Naive thymus-derived CD4-positive, alpha-beta T cell (primary cell): Measurements from ENCODE around the gene SHISAL2A. TPM values are rescaled to one million over a fixed set of nuclear protein-coding genes. Genes with fewer than 3 reads are reported as not detected.

Source experiments
- ATAC-seq: fragments of 150-1000 bp; cut with Tn5 transposase; 2 replicates; pipeline ENCODE4 v1.10.0; 2021; ENCODE audit warnings: mild to moderate bottlenecking, moderate library complexity
- CTCF ChIA-PET: fragments of 350-600 bp; sonication (Branson Sonifier 250); formaldehyde crosslinking; loops from one replicate; lab custom pipeline; 2021; ENCODE audit warnings: antibody characterized with exemption; lab: Charles Lee
- POLR2A ChIA-PET: fragments of 350-600 bp; sonication (Branson Sonifier 250); formaldehyde crosslinking; loops from one replicate; lab custom pipeline; 2021; ENCODE audit warnings: antibody characterized with exemption, inconsistent platforms; lab: Charles Lee
- DNase-seq, 9 donors: peaks; one replicate each; pipeline versions ENCODE4 v3.0.0 to v3.0.0-alpha.2; 2020 to 2022; ENCODE audit warnings: mixed read lengths in 1 of 9
- H3K27ac ChIP-seq: one replicate; pipeline ENCODE4 v1.7.0; 2013; ENCODE audit warnings: mild to moderate bottlenecking, low read depth, low read length, moderate library complexity
- H3K27me3 ChIP-seq, 2 donors: one replicate each; pipeline ENCODE4 v1.7.0; 2013; ENCODE audit warnings: low read length in 2 of 2, mild to moderate bottlenecking in 2 of 2, moderate library complexity in 2 of 2; ENCODE audit not compliant: control insufficient read depth in 2 of 2, insufficient read depth in 2 of 2
- H3K36me3 ChIP-seq, 3 experiments: 1 replicate in 2 of 3; 2 replicates in 1 of 3; pipeline ENCODE4 v1.7.0; 2013; ENCODE audit warnings: low read length in 3 of 3, mild to moderate bottlenecking in 3 of 3, moderate library complexity in 1 of 3; ENCODE audit not compliant: insufficient read depth in 3 of 3, control insufficient read depth in 2 of 3
- H3K4me1 ChIP-seq, 2 donors: one replicate each; pipeline ENCODE4 v1.7.0; 2013; ENCODE audit warnings: low read length in 2 of 2, mild to moderate bottlenecking in 2 of 2, moderate library complexity in 1 of 2; ENCODE audit not compliant: control insufficient read depth in 2 of 2, insufficient read depth in 2 of 2
- H3K4me3 ChIP-seq: 2 replicates; pipeline ENCODE4 v1.7.0; 2013; ENCODE audit warnings: mild to moderate bottlenecking, low read length
- H3K9me3 ChIP-seq, 3 experiments: 1 replicate in 2 of 3; 2 replicates in 1 of 3; pipeline ENCODE4 v1.7.0; 2013; ENCODE audit warnings: low read length in 3 of 3; ENCODE audit not compliant: control insufficient read depth in 2 of 3
- H3K27ac Mint-ChIP-seq, 9 donors: one replicate each; pipeline ENCODE4 v1.8.0; 2020 to 2022; ENCODE audit warnings: mixed read lengths in 9 of 9, mild to moderate bottlenecking in 8 of 9, moderate library complexity in 5 of 9, inconsistent platforms in 2 of 9
- H3K27me3 Mint-ChIP-seq, 5 donors: one replicate each; pipeline ENCODE4 v1.8.0; 2021 to 2022; ENCODE audit warnings: mixed read lengths in 5 of 5, mild to moderate bottlenecking in 1 of 5
- H3K36me3 Mint-ChIP-seq, 5 donors: one replicate each; pipeline ENCODE4 v1.8.0; 2020 to 2022; ENCODE audit warnings: mixed read lengths in 5 of 5, mild to moderate bottlenecking in 3 of 5, inconsistent platforms in 1 of 5
- H3K4me1 Mint-ChIP-seq, 7 donors: one replicate each; pipeline ENCODE4 v1.8.0; 2020 to 2022; ENCODE audit warnings: mixed read lengths in 7 of 7, mild to moderate bottlenecking in 3 of 7, inconsistent platforms in 1 of 7
- H3K4me3 Mint-ChIP-seq, 10 donors: one replicate each; pipeline ENCODE4 v1.8.0; 2020 to 2022; ENCODE audit warnings: mild to moderate bottlenecking in 10 of 10, mixed read lengths in 10 of 10, moderate library complexity in 6 of 10, inconsistent platforms in 2 of 10
- H3K9me3 Mint-ChIP-seq, 11 donors: one replicate each; pipeline ENCODE4 v1.8.0; 2020 to 2022; ENCODE audit warnings: mixed read lengths in 11 of 11, mild to moderate bottlenecking in 4 of 11, inconsistent platforms in 1 of 11, moderate library complexity in 1 of 11
- intact Hi-C, 2 donors: fragments of 100-400 bp; cut with micrococcal nuclease; formaldehyde crosslinking; loops; one replicate each; pipeline ENCODE4 v1.15.1; 2023
- polyA plus RNA-seq, 2 donors: library from polyadenylated mRNA; unstranded; fragments of 300-500 nt; fragmentation: Illumina TruSeq; gene quantifications; one replicate each; pipeline ENCODE4 v1.2.3, GENCODE V29; 2021
- total RNA-seq, 6 experiments: library from RNA in 5 of 6; stranded (reverse) in 5 of 6; gene quantifications; 1 replicate in 5 of 6; 2 replicates in 1 of 6; pipeline ENCODE4 v1.2.3 and lab custom pipeline; 2021 to 2026

The SHISAL2A gene
- total RNA-seq (10 to 100 TPM; 12.0 to 87.1 (median 49.8) TPM), polyA plus RNA-seq (1 to 10 TPM; 6.8 to 6.9 TPM), total RNA-seq (lab: John Stamatoyannopoulos, UW) (29.6 reads per million, percentile 59 among the genes with 10 or more reads in this experiment)

DNA sequence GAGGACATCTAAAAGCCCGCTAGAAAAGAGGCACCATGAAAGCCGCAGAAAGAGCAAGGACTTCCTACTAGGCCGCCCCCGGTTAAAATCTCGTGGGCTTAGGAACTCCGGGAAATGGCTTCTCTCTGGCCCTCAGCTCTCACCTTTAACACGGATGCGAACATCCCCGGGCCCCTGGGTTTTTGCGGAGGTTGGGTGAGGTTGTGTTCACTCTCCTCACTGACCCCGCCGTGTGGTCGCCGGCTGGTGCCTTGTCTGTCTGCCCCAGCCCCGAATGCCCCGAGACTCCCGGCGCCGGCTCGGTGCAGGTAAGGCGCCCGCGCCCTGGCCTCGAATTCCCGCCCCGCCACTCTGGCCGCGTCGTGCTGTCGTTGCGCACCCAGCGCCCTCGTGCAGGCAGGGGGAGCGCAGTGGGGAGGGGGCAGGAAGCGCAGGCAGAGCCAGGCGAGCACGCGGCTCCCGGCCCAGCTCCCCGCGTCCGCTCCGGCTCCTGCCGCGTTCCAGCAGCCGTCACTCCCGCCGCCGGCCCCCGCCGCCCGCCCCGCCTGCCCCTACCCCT, at the start of gene SHISAL2A:
SHISAL2A (plus strand) TSS at position 437 of the 559 bp plus-strand sequence. CDS start 326 bp downstream, outside the sequence.
- H3K36me3 Mint-ChIP-seq, result peaks cover 0 to 28% (median 0%) of the 10 kb centered on the region in 5 donors
- H3K9me3 Mint-ChIP-seq, result peaks cover 0 to 2% (median 0%) of the 10 kb centered on the region in 11 donors
- DNase-seq, result peak; percentile 53 to 79 (median 74)
- intact Hi-C loops, result loop anchor here in 1 of 2 donors (1.0 to 10.0 kb wide), 3 partner anchors 30 to 578 kb away; partner anchors contain the start of genes BTF3L4, ECHDC2, SCP2 and TXNDC12
- H3K27ac ChIP-seq, result peak within 1 kb of the TSS; percentile 88
- peak within 1 kb of the TSS; percentile 92 to 99 (median 99) for H3K27ac Mint-ChIP-seq
- peaks cover 38 to 73% (median 66%) of the 10 kb centered on the region in 7 donors for H3K4me1 Mint-ChIP-seq
- H3K27me3 ChIP-seq, result no peaks in the 10 kb centered on the region
- ChIA-PET POLR2A (interaction anchor here (0.6 to 10.3 kb wide), 22 partner anchors 11 to 490 kb away, joined by 3 to 104 read pairs (median 5); partner anchors contain the start of genes GPX7 and TUT4), CTCF (interaction anchor here (0.9 to 1.9 kb wide), 3 partner anchors 9 to 65 kb away, joined by 3 to 6 read pairs (median 3); partner anchors contain the start of gene GPX7)
- H3K4me3 Mint-ChIP-seq, result peak within 1 kb of the TSS; percentile 83 to 99 (median 92)
- no peaks in the 10 kb centered on the region for H3K36me3 ChIP-seq
- H3K4me1 ChIP-seq, result peaks cover 50 to 52% of the 10 kb centered on the region in 2 donors
- peaks cover 0 to 12% (median 0%) of the 10 kb centered on the region in 5 donors for H3K27me3 Mint-ChIP-seq
- ATAC-seq, result peak; percentile 57
- no peaks in the 10 kb centered on the region for H3K9me3 ChIP-seq
- H3K4me3 ChIP-seq, result peak within 1 kb of the TSS; percentile 65

DNA sequence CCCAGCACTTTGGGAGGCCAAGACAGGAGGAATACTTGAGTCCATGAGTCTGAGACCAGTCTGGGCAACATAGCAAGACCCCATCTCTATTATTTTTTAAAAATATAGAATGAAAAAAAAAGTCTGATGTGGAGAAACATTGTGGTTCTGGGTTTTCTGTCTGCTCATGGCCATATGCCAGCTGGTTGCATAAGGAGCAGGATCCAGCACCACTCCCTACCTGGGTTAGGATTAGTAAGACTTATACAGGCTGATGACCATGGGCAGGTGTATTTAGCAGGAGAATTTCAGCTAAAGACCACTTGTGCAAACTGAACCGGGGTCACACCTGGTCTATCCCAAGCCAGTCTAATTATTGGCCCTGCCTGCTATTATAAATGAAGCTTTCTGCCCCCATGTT, 47.5 kb upstream of the SHISAL2A start:
- Histone ChIP-seq H3K27me3 (no peaks in the 10 kb centered on the region), H3K9me3 (no peaks in the 10 kb centered on the region), H3K36me3 (no peaks in the 10 kb centered on the region), H3K4me1 (no peaks in the 10 kb centered on the region), H3K27ac (no peak overlapping the region), H3K4me3 (no peak overlapping the region)
- Mint-ChIP-seq H3K27ac (no peak overlapping the region), H3K4me1 (peaks cover 0 to 4% (median 0%) of the 10 kb centered on the region in 7 donors), H3K9me3 (no peaks in the 10 kb centered on the region), H3K4me3 (no peak overlapping the region), H3K36me3 (no peaks in the 10 kb centered on the region), H3K27me3 (peaks cover 0 to 24% (median 0%) of the 10 kb centered on the region in 5 donors)
- POLR2A ChIA-PET, result interaction anchor here (1.1 kb wide), 1 partner anchor 14 kb away, joined by 7 read pairs; no protein-coding TSS in a partner anchor
- CTCF ChIA-PET, result no interaction called here
- ATAC-seq (no peak), DNase-seq (no peak)
- intact Hi-C loops, result no loop called here

DNA sequence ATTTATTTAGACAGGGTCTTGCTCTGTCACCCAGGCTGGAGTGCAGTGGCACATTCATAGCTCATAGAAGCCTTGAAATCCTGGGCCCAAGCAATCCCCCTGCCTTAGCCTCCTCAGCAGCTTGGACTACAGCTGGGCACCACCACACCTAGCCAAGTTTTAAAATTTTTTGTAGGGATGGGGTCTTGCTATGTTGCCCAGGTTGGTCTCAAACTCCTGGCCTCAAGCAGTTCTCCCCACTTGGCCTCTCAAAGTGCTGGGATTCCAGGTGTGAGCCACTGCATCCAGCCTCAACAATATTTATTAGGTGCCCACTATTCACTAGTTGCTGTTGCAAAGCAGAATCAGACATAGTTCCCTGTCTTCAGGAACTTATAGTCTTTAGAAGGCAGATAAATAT, 44.9 kb upstream of the SHISAL2A start:
- ATAC-seq (no peak), DNase-seq (no peak)
- H3K4me3 Mint-ChIP-seq, result no peak overlapping the region
- no peaks in the 10 kb centered on the region for H3K9me3 Mint-ChIP-seq
- intact Hi-C loops, result no loop called here
- Histone ChIP-seq H3K4me1 (no peaks in the 10 kb centered on the region), H3K27me3 (no peaks in the 10 kb centered on the region), H3K27ac (no peak overlapping the region), H3K9me3 (no peaks in the 10 kb centered on the region), H3K36me3 (no peaks in the 10 kb centered on the region), H3K4me3 (no peak overlapping the region)
- ChIA-PET POLR2A (no interaction called here), CTCF (no interaction called here)
- peaks cover 0 to 3% (median 0%) of the 10 kb centered on the region in 7 donors for H3K4me1 Mint-ChIP-seq
- H3K27me3 Mint-ChIP-seq, result peaks cover 0 to 16% (median 0%) of the 10 kb centered on the region in 5 donors
- no peak overlapping the region for H3K27ac Mint-ChIP-seq
- no peaks in the 10 kb centered on the region for H3K36me3 Mint-ChIP-seq

DNA sequence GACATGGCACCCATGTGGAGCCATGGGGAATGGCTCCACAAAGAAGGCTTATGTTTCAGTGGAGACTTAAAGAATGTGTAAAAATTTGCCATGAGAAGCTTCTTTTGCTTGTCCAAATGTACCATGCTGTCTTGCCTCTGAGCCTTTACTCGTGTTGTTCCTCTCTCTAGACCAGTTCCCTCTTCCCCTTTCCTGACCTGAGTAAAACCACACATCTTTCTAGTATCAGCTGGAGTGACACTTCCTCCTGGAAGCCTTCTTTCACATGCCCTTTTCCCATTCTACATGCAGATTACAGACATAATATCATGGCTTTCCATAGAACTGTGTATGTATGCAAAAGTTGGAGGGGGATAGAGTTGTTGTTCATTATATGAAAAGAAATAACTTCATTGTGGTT, 44.4 kb upstream of the SHISAL2A start:
- no peak overlapping the region for H3K4me3 Mint-ChIP-seq
- no peaks in the 10 kb centered on the region for H3K36me3 Mint-ChIP-seq
- Histone ChIP-seq H3K4me1 (no peaks in the 10 kb centered on the region), H3K4me3 (no peak overlapping the region), H3K27ac (no peak overlapping the region), H3K36me3 (no peaks in the 10 kb centered on the region), H3K9me3 (no peaks in the 10 kb centered on the region), H3K27me3 (no peaks in the 10 kb centered on the region)
- H3K27me3 Mint-ChIP-seq, result peaks cover 0 to 15% (median 0%) of the 10 kb centered on the region in 5 donors
- H3K27ac Mint-ChIP-seq, result no peak overlapping the region
- ChIA-PET POLR2A (no interaction called here), CTCF (no interaction called here)
- peak; percentile 54 for ATAC-seq
- peaks cover 0 to 3% (median 0%) of the 10 kb centered on the region in 7 donors for H3K4me1 Mint-ChIP-seq
- intact Hi-C loops, result no loop called here
- DNase-seq, result no peak
- no peaks in the 10 kb centered on the region for H3K9me3 Mint-ChIP-seq

DNA sequence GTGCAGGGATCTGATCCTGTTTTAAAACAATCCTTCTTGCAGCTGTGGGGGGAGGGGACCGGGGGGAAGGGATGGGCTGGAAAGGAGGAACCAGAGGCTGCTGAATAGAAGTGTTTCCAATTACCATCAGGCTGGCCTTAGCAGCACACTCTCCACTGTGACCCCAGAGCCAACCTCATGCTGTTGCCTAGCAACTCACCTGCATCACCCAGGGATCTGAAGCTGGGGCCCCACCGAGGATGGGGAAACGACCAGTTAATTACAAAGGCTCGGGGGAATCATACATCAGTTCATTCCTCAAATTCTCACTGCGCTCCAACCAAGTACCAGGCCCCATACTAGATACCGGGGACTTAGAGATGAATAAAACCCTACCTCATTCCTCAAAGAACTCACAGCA, 42.7 kb upstream of the SHISAL2A start:
- Histone ChIP-seq H3K9me3 (no peaks in the 10 kb centered on the region), H3K27ac (no peak overlapping the region), H3K4me3 (no peak overlapping the region), H3K36me3 (no peaks in the 10 kb centered on the region), H3K27me3 (no peaks in the 10 kb centered on the region), H3K4me1 (no peaks in the 10 kb centered on the region)
- Mint-ChIP-seq H3K27ac (no peak overlapping the region), H3K4me1 (peaks cover 0 to 3% (median 0%) of the 10 kb centered on the region in 7 donors), H3K36me3 (no peaks in the 10 kb centered on the region), H3K27me3 (peaks cover 0 to 7% (median 0%) of the 10 kb centered on the region in 5 donors), H3K9me3 (no peaks in the 10 kb centered on the region), H3K4me3 (no peak overlapping the region)
- ATAC-seq (no peak), DNase-seq (no peak)
- intact Hi-C loops, result no loop called here
- CTCF ChIA-PET, result no interaction called here
- POLR2A ChIA-PET, result no interaction called here

DNA sequence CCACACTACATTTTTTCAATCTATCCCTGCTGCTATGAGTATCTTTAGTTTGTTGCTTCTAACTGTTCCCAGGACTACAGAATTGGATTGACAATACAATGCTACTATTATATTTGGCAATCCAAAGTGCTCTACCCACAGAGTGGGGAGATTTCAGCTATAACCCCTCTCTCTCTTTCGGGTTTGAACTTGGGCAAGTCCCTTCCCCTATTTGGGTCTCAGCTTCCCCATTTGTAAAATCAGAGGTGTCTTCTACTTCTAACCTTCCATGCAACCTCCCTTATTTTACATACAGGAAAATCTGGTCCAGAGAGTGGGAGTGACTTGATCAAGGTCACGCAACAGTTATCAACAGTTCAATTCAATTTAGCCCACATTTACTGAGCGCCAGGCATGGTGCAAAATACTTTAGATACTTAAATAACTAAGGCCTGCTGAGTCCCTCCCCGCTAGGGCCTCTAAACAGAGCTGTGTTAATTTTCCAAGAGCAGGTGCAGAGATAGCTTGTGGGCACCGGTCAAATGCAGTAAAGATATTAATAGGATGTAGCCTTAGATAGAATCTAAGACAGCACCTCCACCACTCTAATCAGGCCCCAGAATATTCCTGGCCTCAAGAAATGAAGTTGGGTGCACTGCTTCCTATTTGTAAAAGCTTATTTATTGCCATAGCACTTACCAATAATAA, 40.2 kb upstream of the SHISAL2A start:
- CTCF ChIA-PET, result no interaction called here
- H3K27me3 Mint-ChIP-seq, result peaks cover 0 to 13% (median 0%) of the 10 kb centered on the region in 5 donors
- POLR2A ChIA-PET, result interaction anchor here (0.6 to 1.7 kb wide), 7 partner anchors 9 to 129 kb away, joined by 3 to 4 read pairs (median 3); no protein-coding TSS in a partner anchor
- no peak for DNase-seq
- Histone ChIP-seq H3K9me3 (no peaks in the 10 kb centered on the region), H3K36me3 (no peaks in the 10 kb centered on the region), H3K27ac (no peak overlapping the region), H3K4me3 (no peak overlapping the region), H3K4me1 (no peaks in the 10 kb centered on the region), H3K27me3 (no peaks in the 10 kb centered on the region)
- no peak for ATAC-seq
- H3K4me1 Mint-ChIP-seq, result peaks cover 0 to 3% (median 0%) of the 10 kb centered on the region in 7 donors
- H3K4me3 Mint-ChIP-seq, result no peak overlapping the region
- H3K27ac Mint-ChIP-seq, result no peak overlapping the region
- no peaks in the 10 kb centered on the region for H3K36me3 Mint-ChIP-seq
- intact Hi-C loops, result no loop called here
- H3K9me3 Mint-ChIP-seq, result no peaks in the 10 kb centered on the region
